ENCODE data around the gene INPP5K. TPM values are rescaled to one million over a fixed set of nuclear protein-coding genes. Genes with fewer than 3 reads are reported as not detected.

Gene INPP5K
- total and polyA plus RNA-seq, 10 of the 15 experiments (the other 5 are each of a cell fraction or from before 2014, with no cell fraction given) = 0.58 to 41.2 (median 23.3) TPM

GRCh38 chr17:1487939-1488825 is 28.2 kb downstream of the INPP5K start (continued):
- TF ChIP-seq REST (IDR thresholded peaks at IDR 0.05; ENCODE audit: low read depth, low read length) (no peak), ZBTB4 (CRISPR knock-in tag; IDR thresholded peaks at IDR 0.05) (no peak)
